ENCODE data around the gene PORCN.
A peak's percentile ranks its signal among the peaks of the same experiment; 100 is the strongest.
"Not testable (repeated sequence)": the region's sequence is repeated elsewhere in the genome, so short reads cannot be mapped to it uniquely, and the experiment has no call there.

The PORCN gene

GRCh38 chrX:48514126-48514806 lies 5.5 kb downstream of the PORCN start:
- no peak for DNase-seq

DNA sequence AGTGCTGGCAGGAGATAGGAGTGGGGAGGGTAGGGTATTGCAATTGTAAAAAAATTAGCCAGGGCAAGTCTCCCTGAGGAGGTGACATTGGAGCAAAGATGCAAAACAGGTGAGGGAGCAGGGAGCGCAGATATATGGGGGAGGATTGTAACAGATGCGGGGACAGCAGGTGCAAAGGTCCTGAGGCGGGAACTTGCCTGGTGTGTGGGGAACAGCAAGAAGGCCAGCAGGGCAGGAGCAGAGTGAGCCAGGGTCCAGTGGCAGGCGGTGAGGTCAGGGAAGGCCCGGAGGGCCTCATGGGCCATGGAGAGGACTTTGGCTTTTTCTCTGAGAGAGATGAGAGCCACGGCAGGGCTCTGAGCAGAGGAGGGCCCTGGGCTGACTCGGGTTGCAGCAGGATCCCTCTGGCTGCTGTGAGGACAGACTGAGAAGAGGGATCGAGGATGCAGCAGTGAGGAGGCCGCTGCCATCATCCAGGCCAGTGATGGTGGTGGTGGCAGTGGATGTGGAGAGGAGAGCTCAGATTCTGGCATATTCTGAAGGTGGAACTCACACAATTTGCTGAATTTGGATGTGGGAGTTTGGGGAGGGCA lies 6.2 kb downstream of the PORCN start:
- DNase-seq: no peak

- DNase-seq: no peak
Measured at GRCh38 chrX:48515842-48516241, 7.0 kb downstream of the PORCN start.

GRCh38 chrX:48516285-48516684 lies 7.5 kb downstream of the PORCN start:
- no peak for DNase-seq

DNA sequence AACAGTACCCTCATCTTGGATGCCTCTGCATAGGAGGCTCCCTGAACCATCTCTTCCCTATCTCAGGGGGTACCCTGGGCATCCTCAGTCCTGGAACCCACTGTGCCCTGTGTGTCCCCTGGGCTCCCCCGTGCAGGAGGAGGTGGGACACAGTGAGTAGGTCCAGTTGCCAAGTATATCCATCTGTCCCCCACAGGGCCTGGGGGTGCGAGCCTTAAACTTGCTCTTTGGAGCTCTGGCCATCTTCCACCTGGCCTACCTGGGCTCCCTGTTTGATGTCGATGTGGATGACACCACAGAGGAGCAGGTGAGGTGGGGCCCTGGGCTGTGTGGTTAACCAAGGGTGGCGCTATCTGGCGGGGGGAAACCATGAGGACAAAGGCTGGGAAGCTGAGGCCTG lies 8.2 kb downstream of the PORCN start:
- no peak for DNase-seq

- not testable (repeated sequence) for DNase-seq
Measured at GRCh38 chrX:48519481-48519880, 10.7 kb downstream of the PORCN start.

DNA sequence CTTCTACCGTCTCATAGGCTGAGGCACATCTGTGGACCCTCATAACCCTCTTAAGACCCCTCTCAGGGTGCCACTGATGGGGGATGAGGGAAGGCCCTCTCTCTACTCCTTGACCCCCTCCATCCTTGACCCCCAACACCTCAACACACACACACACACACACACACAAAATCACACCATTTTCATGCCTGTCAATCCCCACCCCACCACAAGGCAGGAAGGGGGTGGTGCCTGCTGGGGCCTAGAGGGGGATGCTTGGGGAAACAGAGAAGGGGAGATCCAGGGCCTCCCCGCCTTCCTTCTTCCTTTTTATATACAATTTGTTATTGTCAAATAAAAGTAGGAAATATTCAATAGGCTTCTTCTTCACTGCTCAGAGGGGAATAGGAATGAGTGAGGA lies 11.7 kb downstream of the PORCN start:
- DNase-seq: no peak

GRCh38 chrX:48520976-48521352 lies 12.2 kb downstream of the PORCN start:
- DNase-seq: no peak

DNA sequence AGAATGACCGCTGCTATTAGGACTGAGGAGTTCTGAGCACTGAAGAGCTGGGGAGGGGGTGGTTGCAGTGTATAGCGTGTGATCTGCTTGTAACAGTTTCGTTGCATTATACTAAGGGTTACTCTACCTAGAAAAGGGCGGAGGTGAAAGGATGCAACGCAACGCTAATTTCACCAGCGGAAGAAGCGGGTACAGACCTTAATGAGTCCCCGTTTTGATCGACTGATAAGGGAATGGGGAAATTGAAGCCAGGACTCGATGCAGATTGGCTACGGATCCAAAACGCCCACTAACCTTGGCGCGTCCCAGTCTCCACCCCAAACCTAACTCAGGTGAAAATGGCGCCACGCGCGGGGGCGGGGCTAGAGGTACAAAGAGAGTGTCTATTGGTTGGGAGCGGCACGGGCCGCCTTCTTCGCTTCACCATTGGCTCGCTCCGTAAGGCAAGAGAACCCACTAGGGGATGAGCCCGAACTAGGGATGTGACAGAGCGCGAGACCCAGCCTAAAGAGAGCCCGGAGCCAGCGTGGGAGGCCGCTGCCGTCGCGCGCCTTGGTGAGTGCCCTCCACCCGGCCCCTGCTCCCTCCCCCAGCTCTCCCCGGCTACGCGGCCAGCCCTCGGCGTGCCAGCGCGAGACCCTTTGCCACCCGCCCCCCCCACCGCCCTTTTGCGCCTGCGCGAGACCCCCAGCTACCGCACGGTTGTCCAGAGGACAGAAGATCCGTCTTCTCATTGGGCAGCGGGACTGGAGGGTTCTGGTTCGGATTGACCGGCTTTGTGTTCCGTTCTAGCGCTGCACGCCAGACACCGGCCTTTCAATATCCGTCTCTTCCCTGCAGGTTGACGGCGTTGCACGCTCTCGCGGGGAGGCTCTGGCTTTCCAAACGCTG lies 12.8 kb downstream of the PORCN start, which contains the start of gene EBP:
TSS of gene EBP (plus strand) at position 456 of the 891 bp plus-strand sequence. CDS start 1,964 bp downstream, outside the sequence.
- DNase-seq: peak; percentile 94

GRCh38 chrX:48522291-48522690 lies 13.5 kb downstream of the PORCN start:
- DNase-seq: no peak

- DNase-seq: no peak
Measured at GRCh38 chrX:48523682-48524081, 14.9 kb downstream of the PORCN start.

DNA sequence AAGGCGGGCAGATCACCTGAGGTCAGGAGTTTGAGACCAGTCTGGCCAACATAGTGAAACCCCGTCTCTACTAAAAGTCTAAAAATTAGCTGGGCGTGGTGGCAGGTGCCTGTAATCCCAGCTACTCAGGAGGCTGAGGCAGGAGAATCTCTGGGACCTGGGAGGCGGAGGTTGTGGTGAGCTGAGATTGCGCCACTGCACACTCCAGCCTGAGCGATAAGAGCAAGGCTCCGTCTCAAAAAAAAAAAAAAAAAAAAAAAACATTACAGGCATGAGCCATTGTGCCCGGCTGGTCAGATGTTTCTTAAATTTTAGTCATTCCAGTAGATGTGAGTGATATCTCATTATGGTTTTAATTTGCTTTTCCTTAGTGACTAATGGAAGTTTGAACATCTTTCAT lies 17.1 kb downstream of the PORCN start:
- not testable (repeated sequence) for DNase-seq

GRCh38 chrX:48530736-48531135 lies 21.9 kb downstream of the PORCN start:
- no peak for DNase-seq

DNA sequence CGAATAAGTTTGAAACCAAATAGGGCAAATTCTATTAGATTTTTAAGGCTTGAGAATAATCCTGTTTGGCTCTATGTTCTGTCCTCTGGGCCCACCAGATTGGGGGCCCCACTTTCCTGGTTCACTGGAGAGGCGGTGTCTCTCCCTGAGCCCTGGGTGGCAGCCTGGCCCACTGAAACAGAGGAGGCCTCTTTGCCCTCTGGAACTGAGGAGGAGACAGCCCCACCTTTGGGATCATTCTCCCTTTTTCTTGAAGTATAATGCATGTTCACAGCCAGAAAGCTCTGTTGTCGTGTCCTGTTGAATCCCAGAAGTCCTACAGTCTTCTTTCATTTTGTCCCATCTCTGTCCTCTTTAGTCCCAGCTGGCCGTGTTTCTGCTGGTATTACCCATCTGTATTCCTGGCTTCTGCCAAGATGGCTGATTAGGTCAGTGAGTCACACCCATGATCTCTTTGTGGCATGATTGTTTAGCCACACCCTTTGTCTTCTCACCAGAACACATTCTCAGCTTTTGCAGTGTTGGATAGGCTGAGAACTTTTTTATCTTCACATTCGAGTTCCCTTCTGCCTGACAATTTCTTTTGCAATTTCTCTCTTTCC lies 22.7 kb downstream of the PORCN start:
- no peak for DNase-seq

GRCh38 chrX:48532161-48532560 lies 23.4 kb downstream of the PORCN start:
- DNase-seq: no peak

DNA sequence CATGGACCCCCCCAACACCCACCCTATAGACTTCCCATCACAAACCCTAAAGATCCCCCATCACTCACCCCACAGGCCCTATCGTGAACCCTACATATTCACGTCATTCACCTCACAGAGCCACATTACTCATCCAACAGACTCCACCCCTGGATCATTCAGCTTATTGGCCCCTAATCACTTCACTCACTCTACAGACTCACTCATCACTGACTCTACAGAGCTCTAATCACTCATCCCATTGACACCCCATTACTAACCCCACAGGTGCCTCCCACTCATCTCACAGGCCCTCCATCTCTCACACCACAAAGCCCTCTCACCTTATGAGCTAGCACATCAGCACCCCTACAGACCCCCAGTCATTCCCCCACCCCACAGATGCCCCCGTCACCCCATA lies 24.4 kb downstream of the PORCN start:
- DNase-seq: no peak

- no peak for DNase-seq
Measured at GRCh38 chrX:48538641-48539344, 30.0 kb downstream of the PORCN start.

DNA sequence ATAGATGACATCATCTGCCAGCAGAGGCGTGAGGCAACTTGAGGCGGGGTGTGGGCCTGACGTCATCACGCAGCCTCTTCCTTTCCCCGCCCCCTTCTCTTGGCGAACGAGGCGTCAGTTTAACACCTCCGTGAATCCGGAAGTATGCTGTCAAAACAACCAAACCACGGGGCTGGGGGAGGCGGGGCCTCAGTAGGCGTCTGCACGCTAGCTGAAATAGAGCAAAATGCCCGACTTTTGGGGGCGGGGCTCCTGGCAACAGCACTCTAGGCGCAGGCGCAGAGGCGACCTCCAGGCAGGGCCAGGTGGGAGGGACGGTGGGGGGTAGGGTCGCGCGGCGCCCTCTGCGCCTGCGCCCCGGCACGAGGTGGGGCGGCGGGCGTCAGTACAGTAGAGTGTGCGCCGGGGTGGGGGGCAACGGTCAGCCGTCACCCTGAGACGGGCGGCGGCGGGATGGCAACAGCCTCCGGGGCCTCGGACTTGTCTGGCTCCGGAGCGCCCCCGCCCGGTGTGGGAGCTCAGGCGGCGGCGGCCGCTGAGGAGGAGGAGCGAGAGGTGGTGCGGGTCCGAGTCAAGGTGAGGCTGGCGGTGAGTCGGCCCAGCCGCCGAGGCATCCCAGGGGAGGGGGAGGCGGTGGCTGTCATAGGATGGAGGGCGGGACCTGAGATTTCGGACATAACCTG lies 30.7 kb downstream of the PORCN start, which contains the start of gene TBC1D25:
TSS of gene TBC1D25 (plus strand) at position 370 of the 683 bp plus-strand sequence. CDS start at position 454, 84 bp downstream.
- DNase-seq: peak; percentile 95

- no peak for DNase-seq
Measured at GRCh38 chrX:48540028-48540375, 31.2 kb downstream of the PORCN start.

- DNase-seq: no peak
Measured at GRCh38 chrX:48540480-48540879, 31.7 kb downstream of the PORCN start.

- no peak for DNase-seq
Measured at GRCh38 chrX:48541140-48541814, 32.5 kb downstream of the PORCN start.
